Renal pelvis (tissue), 4 donors: ENCODE data around the gene NLGN1. TPM values are rescaled to one million over a fixed set of nuclear protein-coding genes. Genes with fewer than 3 reads are reported as not detected.
"Not testable (repeated sequence)": the region's sequence is repeated elsewhere in the genome, so short reads cannot be mapped to it uniquely, and the experiment has no call there.

Experiments used
- DNase-seq: peaks from one replicate; pipeline ENCODE4 v3.0.0-alpha.2; 2013
- polyA plus RNA-seq, 3 donors: library from polyadenylated mRNA; unstranded; fragments of 120-200 nt; gene quantifications; one replicate each; pipeline ENCODE4 v1.2.1, GENCODE V29; 2013; ENCODE audit not compliant: insufficient read length in 3 of 3

The NLGN1 gene
- polyA plus RNA-seq, 3 donors, result 1.5 to 2.2 (median 2.1) TPM

GRCh38 chr3:174219738-174220137 is 822.2 kb downstream of the NLGN1 start:
- DNase-seq, result no peak

GRCh38 chr3:174220775-174221554 is 823.4 kb downstream of the NLGN1 start:
- no peak for DNase-seq

GRCh38 chr3:174223042-174223441 is 825.5 kb downstream of the NLGN1 start:
- DNase-seq, result no peak

GRCh38 chr3:174223626-174224025 is 826.1 kb downstream of the NLGN1 start:
- DNase-seq, result peak; percentile 19

DNA sequence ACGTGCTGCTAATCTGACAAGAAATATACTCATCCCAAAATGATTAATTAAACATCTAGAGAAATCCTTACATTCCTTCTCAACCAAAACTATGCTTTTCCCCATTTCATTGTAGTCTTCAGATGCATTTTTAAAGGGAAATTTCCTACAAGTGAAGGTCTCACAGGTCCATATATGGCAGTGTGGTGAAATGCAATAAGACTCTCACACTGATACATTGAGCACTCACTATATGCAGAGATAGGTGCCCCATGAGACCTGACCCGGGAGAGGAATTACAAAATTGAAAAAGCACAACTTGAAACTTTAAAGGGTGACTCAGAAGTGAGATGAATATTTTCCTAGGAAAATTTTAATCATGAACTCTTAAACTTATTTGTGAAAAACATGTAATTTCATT is 832.4 kb downstream of the NLGN1 start:
- DNase-seq, result no peak

- not testable (repeated sequence) for DNase-seq
These were observed 834.6 kb downstream of the NLGN1 start for GRCh38 chr3:174232028-174232657.

- DNase-seq, result no peak
These were observed 835.3 kb downstream of the NLGN1 start for GRCh38 chr3:174232658-174233429.

DNA sequence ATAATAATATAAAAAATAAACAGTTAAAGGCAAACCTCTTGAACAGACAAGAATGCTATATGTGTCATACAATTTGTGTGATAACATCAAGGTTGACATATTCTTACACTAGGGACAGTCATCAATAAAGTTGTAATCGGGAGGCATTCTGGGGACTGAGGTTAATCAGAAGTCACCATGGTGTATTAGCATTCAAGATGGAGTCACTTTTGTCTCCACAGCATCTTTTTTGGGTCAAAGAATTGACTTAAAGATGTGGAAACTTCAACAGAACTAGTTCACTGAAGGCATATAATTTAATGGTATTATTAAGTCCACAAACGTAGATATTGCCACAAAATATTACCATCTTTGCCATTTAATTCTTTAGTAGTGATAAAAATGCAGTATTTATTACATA is 836.0 kb downstream of the NLGN1 start:
- DNase-seq, result no peak

DNA sequence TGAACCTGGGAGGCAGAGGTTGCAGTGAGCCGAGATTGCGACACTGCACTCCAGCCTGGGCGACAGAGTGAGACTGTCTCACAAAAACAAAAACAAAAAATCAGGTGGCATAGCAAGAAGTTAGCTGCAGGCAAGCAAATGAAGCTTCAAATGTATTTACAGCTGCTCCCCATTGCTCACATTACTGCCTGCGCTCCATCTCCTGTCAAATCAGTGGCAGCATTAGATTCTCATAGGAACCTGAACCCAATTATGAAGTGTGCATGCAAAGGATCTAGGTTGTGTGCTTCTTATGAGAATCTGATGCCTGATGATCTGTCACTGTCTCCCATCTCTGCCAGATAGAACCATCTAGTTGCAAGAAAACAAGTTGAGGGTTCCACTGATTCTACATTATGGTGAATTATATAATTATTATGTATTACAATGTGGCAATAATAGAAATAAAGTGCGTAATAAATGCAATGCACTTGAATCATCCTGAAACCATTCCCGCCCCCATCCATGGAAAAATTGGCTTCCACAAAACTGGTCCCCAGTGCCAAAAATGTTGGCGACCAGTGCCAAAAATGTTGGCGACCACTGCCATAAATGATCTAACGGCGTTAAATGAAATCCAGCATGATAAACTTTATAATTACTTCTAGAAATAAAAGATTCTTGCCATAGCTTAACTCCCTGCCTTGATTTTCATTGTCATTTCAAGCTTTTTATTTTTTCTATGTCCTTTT is 844.9 kb downstream of the NLGN1 start:
- DNase-seq, result no peak

DNA sequence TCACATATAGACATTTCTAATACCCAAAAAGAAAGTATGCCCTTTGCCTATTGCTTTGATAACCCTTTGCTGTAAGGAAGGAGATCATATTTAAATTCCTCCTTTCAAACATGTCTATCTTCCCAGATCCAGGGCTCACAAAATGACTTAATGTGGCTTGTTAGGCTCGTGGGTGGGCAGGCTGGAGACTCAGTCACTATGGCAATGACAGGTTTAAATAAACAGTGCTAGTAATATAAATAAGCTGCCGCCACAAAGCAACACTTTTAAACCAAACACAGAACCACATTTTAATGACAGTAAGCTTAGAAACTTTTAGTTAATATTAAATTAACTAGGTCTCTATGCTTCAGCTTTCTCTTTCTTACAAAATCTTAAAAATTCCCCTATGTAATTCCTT is 845.6 kb downstream of the NLGN1 start:
- peak; percentile 16 for DNase-seq

DNA sequence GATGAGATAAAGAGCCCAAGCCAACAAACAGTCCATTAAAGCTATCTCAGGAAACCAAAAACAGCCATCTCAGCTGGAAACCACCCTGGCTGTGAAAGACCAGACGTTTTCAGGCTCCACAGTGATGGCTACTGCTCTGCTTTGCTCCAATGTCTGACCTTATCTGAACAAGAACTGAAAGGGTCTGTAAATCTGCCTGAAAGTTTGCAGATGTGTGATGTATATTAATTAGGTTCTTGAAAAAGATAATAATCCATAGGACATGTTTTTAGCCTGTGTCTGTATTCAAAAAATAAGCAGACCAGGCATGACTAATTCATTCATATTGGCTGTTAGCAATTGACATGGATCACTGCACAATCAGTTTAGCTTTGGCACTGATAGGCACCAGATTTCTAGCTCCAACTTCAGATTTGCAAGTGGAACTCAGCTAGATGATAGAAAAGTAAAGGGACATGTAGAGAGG is 850.2 kb downstream of the NLGN1 start:
- DNase-seq, result no peak

- DNase-seq, result peak; percentile 44
These were observed 854.1 kb downstream of the NLGN1 start for GRCh38 chr3:174251681-174252080.

- no peak for DNase-seq
These were observed 855.8 kb downstream of the NLGN1 start for GRCh38 chr3:174253196-174253823.

- DNase-seq, result no peak
These were observed 856.4 kb downstream of the NLGN1 start for GRCh38 chr3:174253940-174254339.

- DNase-seq, result no peak
These were observed 857.9 kb downstream of the NLGN1 start for GRCh38 chr3:174255454-174255853.

- DNase-seq, result no peak
These were observed 868.9 kb downstream of the NLGN1 start for GRCh38 chr3:174266476-174266875.

DNA sequence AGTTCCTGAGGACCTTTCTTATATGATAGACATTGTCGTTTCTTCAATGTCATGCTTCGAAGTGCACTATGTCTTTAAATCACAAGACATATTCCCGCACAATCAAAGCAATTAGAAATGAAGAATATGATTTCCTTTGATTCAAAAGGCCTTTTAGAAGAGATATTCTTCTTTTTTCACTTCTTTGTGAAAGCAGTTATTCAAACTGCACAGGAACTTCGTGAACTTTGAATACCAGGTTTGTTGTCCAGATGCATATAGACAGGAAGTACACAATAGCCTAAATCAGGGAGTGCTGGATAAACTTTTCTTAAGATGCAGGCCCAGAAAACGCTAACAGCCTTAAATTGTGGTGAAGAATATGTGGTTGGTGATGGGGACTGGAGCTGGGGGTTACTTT is 870.5 kb downstream of the NLGN1 start:
- no peak for DNase-seq

DNA sequence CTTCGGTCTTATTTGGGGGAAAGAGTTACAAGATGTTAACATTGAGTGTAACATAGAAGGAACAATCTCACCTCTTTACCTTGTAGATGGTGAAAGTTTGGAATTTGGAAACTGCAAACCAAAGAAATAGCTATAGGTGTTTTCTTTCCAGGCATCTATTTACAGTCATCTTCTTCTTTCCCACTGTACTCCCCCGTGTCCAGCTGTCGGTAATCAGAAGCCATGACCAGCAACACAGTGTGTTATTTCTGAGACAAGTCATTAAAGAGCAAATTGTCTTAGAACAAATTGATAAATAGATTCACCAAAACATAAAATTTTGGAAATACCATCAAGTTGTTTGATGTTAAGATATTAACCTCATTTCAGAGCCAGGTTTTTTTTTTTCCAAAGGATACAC is 871.0 kb downstream of the NLGN1 start:
- peak; percentile 57 for DNase-seq

DNA sequence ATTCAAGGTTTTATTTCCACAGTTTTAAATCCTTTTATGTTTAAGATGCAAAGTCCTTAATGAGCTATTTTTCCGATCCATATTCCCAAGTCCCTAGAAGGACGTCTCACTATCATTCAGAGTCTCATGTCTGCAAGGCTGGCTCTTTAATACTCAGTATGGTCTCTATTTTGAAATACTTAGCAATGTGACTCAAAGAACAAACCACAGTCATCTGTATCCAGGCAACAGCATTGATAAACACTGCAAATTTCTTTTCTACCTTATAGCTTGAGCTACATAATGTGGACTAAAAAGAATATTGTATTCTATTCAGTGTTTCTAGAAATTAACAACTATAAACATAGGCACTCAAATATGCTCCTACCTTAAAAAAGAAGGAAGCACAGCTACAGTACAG is 873.3 kb downstream of the NLGN1 start:
- no peak for DNase-seq

GRCh38 chr3:174275336-174275735 is 877.8 kb downstream of the NLGN1 start:
- DNase-seq, result no peak

DNA sequence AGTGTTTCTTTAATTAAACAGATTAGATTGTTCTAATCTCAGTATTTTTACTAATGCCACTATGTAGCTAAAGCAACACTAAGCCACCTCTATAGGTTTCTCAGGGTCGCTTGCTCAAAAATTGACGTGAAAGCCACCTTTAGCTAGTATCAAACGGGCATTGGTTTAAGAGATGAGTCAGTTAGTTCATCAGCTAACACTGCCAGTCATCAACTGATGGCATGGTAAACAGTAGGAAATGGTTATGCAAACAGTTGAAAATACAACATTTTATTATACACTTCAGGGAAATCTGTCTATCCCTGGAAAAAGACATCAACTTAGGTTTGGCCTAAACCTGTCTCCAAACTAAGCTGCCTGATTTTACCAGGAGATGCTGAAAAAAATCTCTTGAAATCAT is 879.3 kb downstream of the NLGN1 start:
- DNase-seq, result no peak

DNA sequence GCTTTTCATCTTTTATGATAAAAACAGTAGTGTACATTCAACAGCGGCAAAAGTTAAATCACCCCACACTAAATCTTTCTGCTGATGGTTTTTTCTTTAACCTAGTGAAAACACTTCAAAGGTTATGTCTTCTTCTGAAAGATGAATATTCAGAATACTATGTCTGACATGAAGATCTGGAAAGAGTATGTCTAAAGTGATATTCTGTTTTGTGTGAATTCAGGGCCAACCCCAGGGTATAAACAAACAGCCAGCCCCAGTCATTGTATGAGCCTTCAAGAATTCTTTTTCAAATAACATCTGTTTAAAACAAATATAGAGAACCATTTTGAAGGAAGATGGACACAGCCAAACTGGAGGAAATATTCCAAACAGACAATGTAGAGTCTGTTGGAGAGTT is 880.5 kb downstream of the NLGN1 start:
- DNase-seq, result no peak
